ENCODE data around the gene SP3. TPM values are rescaled to one million over a fixed set of nuclear protein-coding genes. Genes with fewer than 3 reads are reported as not detected.

The SP3 gene
- total and polyA plus RNA-seq, 9 of the 15 experiments (the other 6 are each of a cell fraction or from before 2014, with no cell fraction given) = 12.0 to 106 (median 74.9) TPM

- TF ChIP-seq ZHX1 (conservative IDR thresholded peaks at IDR 0.05; ENCODE audit: low read length) (no peak), ELF4 (CRISPR knock-in tag; IDR thresholded peaks at IDR 0.05) (no peak), MEIS2 (IDR thresholded peaks at IDR 0.05; ENCODE audit: partially characterized antibody) (peak; percentile 87), HLTF (IDR thresholded peaks at IDR 0.05) (no peak), LCOR (CRISPR knock-in tag; IDR thresholded peaks at IDR 0.05) (no peak), HMGXB4 (CRISPR knock-in tag; IDR thresholded peaks at IDR 0.05) (no peak), MEF2D (tag; conservative IDR thresholded peaks at IDR 0.05; ENCODE audit: low read depth) (no peak)
- TF ChIP-seq, protein P1, sequence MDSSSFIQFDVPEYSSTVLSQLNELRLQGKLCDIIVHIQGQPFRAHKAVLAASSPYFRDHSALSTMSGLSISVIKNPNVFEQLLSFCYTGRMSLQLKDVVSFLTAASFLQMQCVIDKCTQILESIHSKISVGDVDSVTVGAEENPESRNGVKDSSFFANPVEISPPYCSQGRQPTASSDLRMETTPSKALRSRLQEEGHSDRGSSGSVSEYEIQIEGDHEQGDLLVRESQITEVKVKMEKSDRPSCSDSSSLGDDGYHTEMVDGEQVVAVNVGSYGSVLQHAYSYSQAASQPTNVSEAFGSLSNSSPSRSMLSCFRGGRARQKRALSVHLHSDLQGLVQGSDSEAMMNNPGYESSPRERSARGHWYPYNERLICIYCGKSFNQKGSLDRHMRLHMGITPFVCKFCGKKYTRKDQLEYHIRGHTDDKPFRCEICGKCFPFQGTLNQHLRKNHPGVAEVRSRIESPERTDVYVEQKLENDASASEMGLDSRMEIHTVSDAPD (CRISPR knock-in tag; IDR thresholded peaks at IDR 0.05) = no peak
Observed at GRCh38 chr2:173869244-173870229, 95.6 kb downstream of the SP3 start (continued).

All from K562 (cell line).